HG03457 (cell line): Measurements from ENCODE around the gene ADK.

Experiments used
- ATAC-seq: cut with Tn5 transposase; IDR thresholded peaks from one replicate; pipeline ENCODE4 v1.9.1; 2021; ENCODE audit warnings: moderate number of reproducible peaks; ENCODE audit not compliant: unreplicated experiment

Gene ADK

GRCh38 chr10:74231375-74231774 lies 80.4 kb downstream of the ADK start:
- ATAC-seq, result no peak

GRCh38 chr10:74233281-74233680 lies 82.3 kb downstream of the ADK start:
- ATAC-seq, result no peak

- ATAC-seq, result no peak
These were observed 83.5 kb downstream of the ADK start for GRCh38 chr10:74234569-74234968.

GRCh38 chr10:74238031-74238431 lies 87.0 kb downstream of the ADK start:
- no peak for ATAC-seq

GRCh38 chr10:74238516-74238915 lies 87.5 kb downstream of the ADK start:
- ATAC-seq, result no peak

- no peak for ATAC-seq
These were observed 92.0 kb downstream of the ADK start for GRCh38 chr10:74243067-74243466.

- no peak for ATAC-seq
These were observed 93.2 kb downstream of the ADK start for GRCh38 chr10:74244097-74244685.

- no peak for ATAC-seq
These were observed 93.8 kb downstream of the ADK start for GRCh38 chr10:74244807-74245206.

GRCh38 chr10:74246495-74246894 lies 95.5 kb downstream of the ADK start:
- ATAC-seq, result no peak

GRCh38 chr10:74249865-74250264 lies 98.8 kb downstream of the ADK start:
- no peak for ATAC-seq

GRCh38 chr10:74255214-74255613 lies 104.2 kb downstream of the ADK start:
- ATAC-seq, result no peak

GRCh38 chr10:74255888-74256357 lies 104.9 kb downstream of the ADK start:
- no peak for ATAC-seq

GRCh38 chr10:74262856-74263255 lies 111.8 kb downstream of the ADK start:
- no peak for ATAC-seq

GRCh38 chr10:74263996-74264395 lies 113.0 kb downstream of the ADK start:
- no peak for ATAC-seq

- no peak for ATAC-seq
These were observed 121.3 kb downstream of the ADK start for GRCh38 chr10:74272288-74272687.

- no peak for ATAC-seq
These were observed 124.8 kb downstream of the ADK start for GRCh38 chr10:74275755-74276290.

- no peak for ATAC-seq
These were observed 125.4 kb downstream of the ADK start for GRCh38 chr10:74276416-74276815.

GRCh38 chr10:74282151-74282847 lies 131.3 kb downstream of the ADK start:
- no peak for ATAC-seq

- ATAC-seq, result no peak
These were observed 131.8 kb downstream of the ADK start for GRCh38 chr10:74282848-74283210.

GRCh38 chr10:74289188-74289587 lies 138.2 kb downstream of the ADK start:
- ATAC-seq, result no peak

- ATAC-seq, result no peak
These were observed 138.9 kb downstream of the ADK start for GRCh38 chr10:74289951-74290350.

GRCh38 chr10:74290708-74291107 lies 139.7 kb downstream of the ADK start:
- no peak for ATAC-seq
